Measurements from ENCODE around the gene CLCC1.

CLCC1 gene

GRCh38 chr1:108960719-108961118 is 2.6 kb downstream of the CLCC1 start:
- no peak overlapping the region for H3K4me2 ChIP-seq (ENCODE audit: low read length)
- H3K79me2 ChIP-seq = peaks cover 2% of the 10 kb centered on the region
- no peaks in the 10 kb centered on the region for H3K36me3 ChIP-seq (ENCODE audit: control insufficient read depth, insufficient read depth, low read length)
- no peak overlapping the region for H3K27ac ChIP-seq
- no peak overlapping the region for H2AFZ ChIP-seq
- no peak for TF ChIP-seq CTCF (IDR thresholded peaks at IDR 0.05)
- H3K4me3 ChIP-seq (ENCODE audit: low read depth, low read length) = no peak overlapping the region
- H3K4me1 ChIP-seq = no peaks in the 10 kb centered on the region
- no peaks in the 10 kb centered on the region for H3K27me3 ChIP-seq (ENCODE audit: control insufficient read depth, insufficient read depth, low read length)
- no peak overlapping the region for H3K9ac ChIP-seq
- no peaks in the 10 kb centered on the region for H3K9me3 ChIP-seq (ENCODE audit: control insufficient read depth, low read length)

GRCh38 chr1:108957888-108958287 is 5.4 kb downstream of the CLCC1 start:
- Histone ChIP-seq H3K4me2 (ENCODE audit: low read length) (no peak overlapping the region), H3K36me3 (ENCODE audit: control insufficient read depth, insufficient read depth, low read length) (no peaks in the 10 kb centered on the region), H3K27me3 (ENCODE audit: control insufficient read depth, insufficient read depth, low read length) (no peaks in the 10 kb centered on the region), H2AFZ (no peak overlapping the region), H3K9me3 (ENCODE audit: control insufficient read depth, low read length) (no peaks in the 10 kb centered on the region), H3K79me2 (peaks cover 5% of the 10 kb centered on the region), H3K27ac (no peak overlapping the region), H3K9ac (no peak overlapping the region), H3K4me1 (no peaks in the 10 kb centered on the region), H3K4me3 (ENCODE audit: low read depth, low read length) (no peak overlapping the region)
- TF ChIP-seq CTCF (IDR thresholded peaks at IDR 0.05) = no peak

DNA sequence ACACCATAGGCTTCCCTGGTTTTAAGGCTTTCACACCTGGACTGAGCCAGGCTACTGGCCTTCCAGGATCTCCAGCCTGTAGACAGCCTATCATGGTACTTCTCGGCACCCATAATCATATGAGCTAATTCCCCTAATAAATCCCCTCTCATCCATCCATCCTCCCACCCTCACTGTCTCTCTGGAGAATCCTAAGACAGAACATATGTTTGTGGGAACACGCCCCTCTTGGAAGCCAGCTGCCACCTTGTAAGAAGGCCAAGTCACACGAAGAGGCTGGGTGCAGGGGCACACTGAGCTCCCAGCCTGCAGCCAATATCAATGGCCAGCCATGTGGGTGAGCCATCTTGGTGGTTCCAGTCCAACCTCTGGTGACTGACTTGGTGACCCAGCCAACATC is 7.4 kb downstream of the CLCC1 start:
- H3K4me1 ChIP-seq = no peaks in the 10 kb centered on the region
- H3K36me3 ChIP-seq (ENCODE audit: control insufficient read depth, insufficient read depth, low read length) = no peaks in the 10 kb centered on the region
- TF ChIP-seq CTCF (IDR thresholded peaks at IDR 0.05) = no peak
- H3K9me3 ChIP-seq (ENCODE audit: control insufficient read depth, low read length) = no peaks in the 10 kb centered on the region
- H2AFZ ChIP-seq = no peak overlapping the region
- H3K9ac ChIP-seq = no peak overlapping the region
- peaks cover 3% of the 10 kb centered on the region for H3K79me2 ChIP-seq
- no peaks in the 10 kb centered on the region for H3K27me3 ChIP-seq (ENCODE audit: control insufficient read depth, insufficient read depth, low read length)
- no peak overlapping the region for H3K4me2 ChIP-seq (ENCODE audit: low read length)
- H3K4me3 ChIP-seq (ENCODE audit: low read depth, low read length) = no peak overlapping the region
- no peak overlapping the region for H3K27ac ChIP-seq

- H3K36me3 ChIP-seq (ENCODE audit: control insufficient read depth, insufficient read depth, low read length) = no peaks in the 10 kb centered on the region
- H2AFZ ChIP-seq = no peak overlapping the region
- H3K4me2 ChIP-seq (ENCODE audit: low read length) = no peak overlapping the region
- peaks cover 3% of the 10 kb centered on the region for H3K79me2 ChIP-seq
- no peak overlapping the region for H3K4me3 ChIP-seq (ENCODE audit: low read depth, low read length)
- no peaks in the 10 kb centered on the region for H3K27me3 ChIP-seq (ENCODE audit: control insufficient read depth, insufficient read depth, low read length)
- H3K4me1 ChIP-seq = no peaks in the 10 kb centered on the region
- no peak overlapping the region for H3K27ac ChIP-seq
- H3K9me3 ChIP-seq (ENCODE audit: control insufficient read depth, low read length) = no peaks in the 10 kb centered on the region
- no peak overlapping the region for H3K9ac ChIP-seq
- no peak for TF ChIP-seq CTCF (IDR thresholded peaks at IDR 0.05)
Observed at GRCh38 chr1:108955111-108955510, 8.2 kb downstream of the CLCC1 start.

- Histone ChIP-seq H3K4me3 (ENCODE audit: low read depth, low read length) (no peak overlapping the region), H3K4me1 (no peaks in the 10 kb centered on the region), H3K36me3 (ENCODE audit: control insufficient read depth, insufficient read depth, low read length) (no peaks in the 10 kb centered on the region), H3K27ac (no peak overlapping the region), H3K9me3 (ENCODE audit: control insufficient read depth, low read length) (no peaks in the 10 kb centered on the region), H3K79me2 (peaks cover 3% of the 10 kb centered on the region), H3K9ac (no peak overlapping the region), H3K4me2 (ENCODE audit: low read length) (no peak overlapping the region), H2AFZ (no peak overlapping the region), H3K27me3 (ENCODE audit: control insufficient read depth, insufficient read depth, low read length) (no peaks in the 10 kb centered on the region)
- no peak for TF ChIP-seq CTCF (IDR thresholded peaks at IDR 0.05)
Observed at GRCh38 chr1:108953452-108953851, 9.8 kb downstream of the CLCC1 start.

All from parathyroid adenoma (tissue), 2 donors.